ENCODE results near the gene MAML1.

- TF ChIP-seq EZH2 (IDR thresholded peaks at IDR 0.05; ENCODE audit: low read length, missing control alignments) (no peak), CTCF (conservative IDR thresholded peaks at IDR 0.05 in 1 of 2, IDR thresholded peaks at IDR 0.05 in 1 of 2; ENCODE audit: low read depth in 1 of 2, low read length in 2 of 2) (no peak)
These were observed 83.8 kb downstream of the MAML1 start for GRCh38 chr5:179816401-179816795.
